GM19455 (cell line): Measurements from ENCODE around the gene DYSF.

ENCODE experiments used
- ATAC-seq: cut with Tn5 transposase; IDR thresholded peaks from one replicate; pipeline ENCODE4 v1.9.1; 2021; ENCODE audit not compliant: unreplicated experiment

DYSF gene

GRCh38 chr2:71564361-71564760 lies 111.0 kb downstream of the DYSF start:
- no peak for ATAC-seq

- no peak for ATAC-seq
These were observed 111.4 kb downstream of the DYSF start for GRCh38 chr2:71564790-71565189.

- no peak for ATAC-seq
These were observed 113.0 kb downstream of the DYSF start for GRCh38 chr2:71566372-71566771.

GRCh38 chr2:71567625-71568024 lies 114.3 kb downstream of the DYSF start:
- ATAC-seq, result no peak

GRCh38 chr2:71568103-71568502 lies 114.7 kb downstream of the DYSF start:
- ATAC-seq, result no peak

- ATAC-seq, result no peak
These were observed 117.2 kb downstream of the DYSF start for GRCh38 chr2:71570511-71570910.

- ATAC-seq, result no peak
These were observed 117.6 kb downstream of the DYSF start for GRCh38 chr2:71570951-71571460.

GRCh38 chr2:71571945-71572344 lies 118.6 kb downstream of the DYSF start:
- ATAC-seq, result no peak

GRCh38 chr2:71575966-71576365 lies 122.6 kb downstream of the DYSF start:
- ATAC-seq, result no peak

GRCh38 chr2:71576541-71576940 lies 123.2 kb downstream of the DYSF start:
- no peak for ATAC-seq

- ATAC-seq, result no peak
These were observed 123.8 kb downstream of the DYSF start for GRCh38 chr2:71577209-71577608.

- no peak for ATAC-seq
These were observed 125.5 kb downstream of the DYSF start for GRCh38 chr2:71578767-71579342.

- ATAC-seq, result no peak
These were observed 127.7 kb downstream of the DYSF start for GRCh38 chr2:71581026-71581425.

GRCh38 chr2:71583876-71584275 lies 130.5 kb downstream of the DYSF start:
- ATAC-seq, result no peak

- ATAC-seq, result no peak
These were observed 133.1 kb downstream of the DYSF start for GRCh38 chr2:71586471-71586870.

- no peak for ATAC-seq
These were observed 134.2 kb downstream of the DYSF start for GRCh38 chr2:71587509-71588073.

- ATAC-seq, result no peak
These were observed 135.3 kb downstream of the DYSF start for GRCh38 chr2:71588497-71589170.

- ATAC-seq, result no peak
These were observed 136.4 kb downstream of the DYSF start for GRCh38 chr2:71589763-71590162.

- ATAC-seq, result no peak
These were observed 137.7 kb downstream of the DYSF start for GRCh38 chr2:71591044-71591443.

GRCh38 chr2:71592181-71592711 lies 138.9 kb downstream of the DYSF start:
- no peak for ATAC-seq

- ATAC-seq, result no peak
These were observed 142.2 kb downstream of the DYSF start for GRCh38 chr2:71595569-71595968.

- no peak for ATAC-seq
These were observed 142.7 kb downstream of the DYSF start for GRCh38 chr2:71596011-71596410.
